Nephron (organoid): Measurements from ENCODE around the gene GPATCH2.
"Not testable (repeated sequence)": the region's sequence is repeated elsewhere in the genome, so short reads cannot be mapped to it uniquely, and the experiment has no call there.

Experiments
- H3K27ac Mint-ChIP-seq, 3 experiments: 2 replicates each; pipeline ENCODE4 v1.8.0; 2020; ENCODE audit warnings: mixed read lengths in 3 of 3, mild to moderate bottlenecking in 2 of 3, moderate library complexity in 1 of 3
- H3K27me3 Mint-ChIP-seq: 2 replicates; pipeline ENCODE4 v1.8.0; 2021; ENCODE audit warnings: low read depth, mild to moderate bottlenecking, moderate library complexity, mixed read lengths
- H3K36me3 Mint-ChIP-seq: 2 replicates; pipeline ENCODE4 v1.8.0; 2020; ENCODE audit warnings: low read depth, mixed read lengths
- H3K4me1 Mint-ChIP-seq: 2 replicates; pipeline ENCODE4 v1.8.0; 2020; ENCODE audit warnings: mixed read lengths
- H3K4me3 Mint-ChIP-seq, 3 experiments: 2 replicates each; pipeline ENCODE4 v1.8.0; 2020; ENCODE audit warnings: mild to moderate bottlenecking in 3 of 3, mixed read lengths in 3 of 3, moderate library complexity in 2 of 3
- H3K9me3 Mint-ChIP-seq: 2 replicates; pipeline ENCODE4 v1.8.0; 2020; ENCODE audit warnings: mixed read lengths
- TF ChIP-seq, protein P1 (sequence below), 3 experiments: fragments of 200-600 bp; sonication (generic); IDR thresholded peaks; one replicate each; pipeline ENCODE4 v1.5.0; 2021; ENCODE audit warnings: antibody characterized with exemption in 3 of 3; ENCODE audit not compliant: unreplicated experiment in 3 of 3

The GPATCH2 gene

DNA sequence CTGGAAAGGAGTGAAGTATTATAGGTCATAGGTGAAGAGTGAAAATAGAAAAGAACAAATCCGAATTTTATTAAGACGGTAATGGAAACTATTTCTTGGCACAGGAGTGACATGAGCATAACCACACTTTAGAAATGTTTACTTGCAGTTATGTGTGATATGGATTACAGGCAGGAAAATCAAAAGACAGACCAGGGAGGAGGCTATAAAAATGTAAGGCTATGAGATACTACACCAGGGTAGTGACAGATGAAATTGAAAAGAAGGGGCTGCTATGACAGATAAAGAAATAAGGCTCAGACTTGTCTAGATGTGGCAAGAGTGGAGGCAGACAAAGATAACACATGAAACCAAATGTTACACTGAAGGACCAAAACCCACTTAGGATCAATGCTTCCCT lies 31.7 kb downstream of the GPATCH2 start:
- H3K4me1 Mint-ChIP-seq = no peaks in the 10 kb centered on the region
- no peaks in the 10 kb centered on the region for H3K9me3 Mint-ChIP-seq
- TF ChIP-seq, protein P1, sequence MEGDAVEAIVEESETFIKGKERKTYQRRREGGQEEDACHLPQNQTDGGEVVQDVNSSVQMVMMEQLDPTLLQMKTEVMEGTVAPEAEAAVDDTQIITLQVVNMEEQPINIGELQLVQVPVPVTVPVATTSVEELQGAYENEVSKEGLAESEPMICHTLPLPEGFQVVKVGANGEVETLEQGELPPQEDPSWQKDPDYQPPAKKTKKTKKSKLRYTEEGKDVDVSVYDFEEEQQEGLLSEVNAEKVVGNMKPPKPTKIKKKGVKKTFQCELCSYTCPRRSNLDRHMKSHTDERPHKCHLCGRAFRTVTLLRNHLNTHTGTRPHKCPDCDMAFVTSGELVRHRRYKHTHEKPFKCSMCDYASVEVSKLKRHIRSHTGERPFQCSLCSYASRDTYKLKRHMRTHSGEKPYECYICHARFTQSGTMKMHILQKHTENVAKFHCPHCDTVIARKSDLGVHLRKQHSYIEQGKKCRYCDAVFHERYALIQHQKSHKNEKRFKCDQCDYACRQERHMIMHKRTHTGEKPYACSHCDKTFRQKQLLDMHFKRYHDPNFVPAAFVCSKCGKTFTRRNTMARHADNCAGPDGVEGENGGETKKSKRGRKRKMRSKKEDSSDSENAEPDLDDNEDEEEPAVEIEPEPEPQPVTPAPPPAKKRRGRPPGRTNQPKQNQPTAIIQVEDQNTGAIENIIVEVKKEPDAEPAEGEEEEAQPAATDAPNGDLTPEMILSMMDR (IDR thresholded peaks at IDR 0.05; ENCODE audit: unreplicated experiment in 3 of 3) = no peak
- H3K27me3 Mint-ChIP-seq = no peaks in the 10 kb centered on the region
- H3K4me3 Mint-ChIP-seq = no peak overlapping the region
- H3K27ac Mint-ChIP-seq = no peak overlapping the region
- peaks cover 30% of the 10 kb centered on the region for H3K36me3 Mint-ChIP-seq

- Mint-ChIP-seq H3K9me3 (no peaks in the 10 kb centered on the region), H3K4me3 (no peak overlapping the region), H3K27me3 (no peaks in the 10 kb centered on the region), H3K27ac (no peak overlapping the region), H3K36me3 (peaks cover 20% of the 10 kb centered on the region), H3K4me1 (no peaks in the 10 kb centered on the region)
- TF ChIP-seq, protein P1 (IDR thresholded peaks at IDR 0.05; ENCODE audit: unreplicated experiment in 3 of 3) = no peak
Measured at GRCh38 chr1:217590598-217590997, 40.3 kb downstream of the GPATCH2 start.

DNA sequence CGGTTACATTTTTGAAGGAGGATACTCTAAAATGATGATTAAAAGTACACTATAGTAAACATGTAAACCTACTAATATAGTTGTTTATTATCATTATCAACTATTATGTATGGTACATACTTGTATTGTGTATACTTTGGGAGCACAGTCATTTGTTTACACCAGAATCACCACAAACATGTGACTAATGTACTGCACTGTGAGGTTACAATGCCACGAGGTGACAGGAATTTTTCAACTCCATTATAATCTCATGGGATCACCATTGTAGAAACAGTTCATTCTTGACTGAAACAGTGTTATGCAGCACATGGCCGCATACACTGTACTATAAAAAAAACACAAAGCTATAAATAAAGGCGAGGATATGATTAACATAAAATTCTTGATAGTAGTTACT lies 44.3 kb downstream of the GPATCH2 start:
- no peaks in the 10 kb centered on the region for H3K4me1 Mint-ChIP-seq
- H3K9me3 Mint-ChIP-seq = no peaks in the 10 kb centered on the region
- TF ChIP-seq, protein P1 (IDR thresholded peaks at IDR 0.05; ENCODE audit: unreplicated experiment in 3 of 3) = no peak
- H3K4me3 Mint-ChIP-seq = no peak overlapping the region
- peaks cover 24% of the 10 kb centered on the region for H3K36me3 Mint-ChIP-seq
- H3K27me3 Mint-ChIP-seq = no peaks in the 10 kb centered on the region
- no peak overlapping the region for H3K27ac Mint-ChIP-seq

DNA sequence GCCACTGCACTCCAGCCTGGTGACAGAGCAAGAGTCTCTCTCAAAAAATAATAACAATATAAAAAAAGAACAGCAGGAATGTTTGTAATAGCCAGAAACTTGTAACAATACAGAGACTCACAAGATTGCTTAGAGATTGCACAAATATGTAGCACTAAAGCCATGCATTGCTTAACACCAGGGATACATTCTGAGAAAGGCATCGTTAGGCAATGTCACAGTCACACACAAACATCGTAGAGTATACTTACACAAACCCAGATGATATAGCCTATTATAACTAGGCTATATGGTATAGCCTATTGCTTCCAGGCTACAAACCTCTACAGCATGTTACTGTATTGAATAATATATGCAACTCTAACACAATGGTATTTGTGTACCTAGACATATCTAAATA lies 45.3 kb downstream of the GPATCH2 start:
- H3K27ac Mint-ChIP-seq = no peak overlapping the region
- H3K4me1 Mint-ChIP-seq = no peaks in the 10 kb centered on the region

GRCh38 chr1:217584286-217584811 lies 46.5 kb downstream of the GPATCH2 start:
- not testable (repeated sequence) for H3K9me3 Mint-ChIP-seq, H3K4me1 Mint-ChIP-seq

More for the DNA sequence above, 45.3 kb downstream of the GPATCH2 start:
- Mint-ChIP-seq H3K36me3 (peaks cover 31% of the 10 kb centered on the region), H3K27me3 (no peaks in the 10 kb centered on the region), H3K9me3 (no peaks in the 10 kb centered on the region), H3K4me3 (no peak overlapping the region)
- TF ChIP-seq, protein P1 (IDR thresholded peaks at IDR 0.05; ENCODE audit: unreplicated experiment in 3 of 3) = no peak

DNA sequence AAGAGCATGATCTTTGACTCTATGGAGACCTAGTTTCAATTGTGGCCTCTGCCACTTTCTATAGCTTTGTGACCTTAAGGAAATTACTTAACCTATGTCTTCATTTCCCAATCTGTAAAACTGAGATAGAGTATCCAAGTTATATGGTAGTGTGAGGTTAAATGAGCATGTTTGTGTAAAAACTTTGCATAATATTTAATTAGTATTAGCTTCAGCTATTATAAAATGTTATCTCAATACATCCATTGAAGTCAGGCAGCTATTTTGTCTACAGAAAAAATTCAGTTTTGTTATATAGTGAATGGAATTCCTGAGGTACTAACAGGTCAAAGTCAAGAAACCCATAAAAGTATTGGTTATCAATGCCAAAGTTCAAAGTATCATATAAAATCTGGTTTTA lies 53.6 kb downstream of the GPATCH2 start:
- Mint-ChIP-seq H3K4me3 (no peak overlapping the region), H3K27ac (no peak overlapping the region), H3K36me3 (peaks cover 10% of the 10 kb centered on the region), H3K27me3 (no peaks in the 10 kb centered on the region), H3K4me1 (peaks cover 11% of the 10 kb centered on the region), H3K9me3 (no peaks in the 10 kb centered on the region)
- TF ChIP-seq, protein P1 (IDR thresholded peaks at IDR 0.05; ENCODE audit: unreplicated experiment in 3 of 3) = no peak

More at GRCh38 chr1:217584286-217584811, 46.5 kb downstream of the GPATCH2 start:
- H3K27ac Mint-ChIP-seq, H3K27me3 Mint-ChIP-seq, H3K4me3 Mint-ChIP-seq: not testable (repeated sequence)
- H3K36me3 Mint-ChIP-seq = peaks cover 28% of the 10 kb centered on the region
